ENCODE results near the gene KIAA1755.

DNA sequence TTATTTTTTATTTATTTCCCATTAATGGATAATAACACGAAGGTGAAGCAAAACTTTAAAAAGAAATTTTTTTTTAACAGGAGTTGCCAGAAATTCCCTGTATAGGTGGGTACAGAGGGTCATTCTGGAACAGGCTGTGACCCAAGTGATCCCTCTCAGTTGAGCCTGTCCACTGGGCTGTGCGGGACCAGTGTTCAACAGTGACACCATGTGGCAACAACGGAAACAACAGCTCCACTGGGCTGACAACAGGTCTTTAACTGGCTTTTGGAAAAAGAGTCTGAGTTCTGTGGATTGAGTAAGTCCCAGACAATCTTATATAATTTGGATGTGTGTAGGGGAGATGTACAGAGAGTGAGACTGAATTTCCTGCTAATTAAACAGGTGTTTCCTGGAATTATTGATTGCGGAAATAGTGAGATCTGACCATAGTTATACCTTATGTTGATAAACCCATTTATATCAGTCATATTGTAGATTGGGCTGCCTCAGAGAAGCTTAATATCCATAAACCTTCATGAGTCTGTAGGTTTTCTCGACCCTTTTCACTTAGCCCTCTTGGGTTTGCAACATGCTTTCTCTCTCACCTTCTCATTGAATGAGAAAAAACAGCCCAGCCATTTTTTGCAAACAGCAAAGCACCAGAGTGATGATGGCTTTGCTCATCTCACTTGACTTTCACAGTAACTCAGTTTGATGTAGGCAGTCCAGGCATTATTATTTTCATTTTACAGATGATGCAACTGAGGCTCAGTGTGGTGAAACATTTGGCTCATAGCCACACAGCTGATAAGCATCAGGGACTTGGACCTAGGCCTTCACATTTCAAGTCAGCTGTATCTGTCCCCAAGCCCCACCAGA lies 17.5 kb downstream of the KIAA1755 start:
- TF ChIP-seq, protein P1, sequence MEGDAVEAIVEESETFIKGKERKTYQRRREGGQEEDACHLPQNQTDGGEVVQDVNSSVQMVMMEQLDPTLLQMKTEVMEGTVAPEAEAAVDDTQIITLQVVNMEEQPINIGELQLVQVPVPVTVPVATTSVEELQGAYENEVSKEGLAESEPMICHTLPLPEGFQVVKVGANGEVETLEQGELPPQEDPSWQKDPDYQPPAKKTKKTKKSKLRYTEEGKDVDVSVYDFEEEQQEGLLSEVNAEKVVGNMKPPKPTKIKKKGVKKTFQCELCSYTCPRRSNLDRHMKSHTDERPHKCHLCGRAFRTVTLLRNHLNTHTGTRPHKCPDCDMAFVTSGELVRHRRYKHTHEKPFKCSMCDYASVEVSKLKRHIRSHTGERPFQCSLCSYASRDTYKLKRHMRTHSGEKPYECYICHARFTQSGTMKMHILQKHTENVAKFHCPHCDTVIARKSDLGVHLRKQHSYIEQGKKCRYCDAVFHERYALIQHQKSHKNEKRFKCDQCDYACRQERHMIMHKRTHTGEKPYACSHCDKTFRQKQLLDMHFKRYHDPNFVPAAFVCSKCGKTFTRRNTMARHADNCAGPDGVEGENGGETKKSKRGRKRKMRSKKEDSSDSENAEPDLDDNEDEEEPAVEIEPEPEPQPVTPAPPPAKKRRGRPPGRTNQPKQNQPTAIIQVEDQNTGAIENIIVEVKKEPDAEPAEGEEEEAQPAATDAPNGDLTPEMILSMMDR (IDR thresholded peaks at IDR 0.05; ENCODE audit: low read depth, low read length, poor library complexity, severe bottlenecking), result peak; percentile 82
- TF ChIP-seq EZH2phosphoT487 (IDR thresholded peaks at IDR 0.05; ENCODE audit: borderline replicate concordance, low read length), result no peak

All from DOHH2 (cell line).